GM12873 (cell line): ENCODE measurements around the gene CYP39A1.

Experiments used
- TF ChIP-seq, protein P1 (sequence below): IDR thresholded peaks from 2 replicates; pipeline ENCODE4 v1.5.1; 2012; ENCODE audit warnings: low read depth, mild to moderate bottlenecking, moderate library complexity, low read length, control low read depth; ENCODE audit not compliant: insufficient read depth; ENCODE audit errors: missing control alignments

CYP39A1 gene

DNA sequence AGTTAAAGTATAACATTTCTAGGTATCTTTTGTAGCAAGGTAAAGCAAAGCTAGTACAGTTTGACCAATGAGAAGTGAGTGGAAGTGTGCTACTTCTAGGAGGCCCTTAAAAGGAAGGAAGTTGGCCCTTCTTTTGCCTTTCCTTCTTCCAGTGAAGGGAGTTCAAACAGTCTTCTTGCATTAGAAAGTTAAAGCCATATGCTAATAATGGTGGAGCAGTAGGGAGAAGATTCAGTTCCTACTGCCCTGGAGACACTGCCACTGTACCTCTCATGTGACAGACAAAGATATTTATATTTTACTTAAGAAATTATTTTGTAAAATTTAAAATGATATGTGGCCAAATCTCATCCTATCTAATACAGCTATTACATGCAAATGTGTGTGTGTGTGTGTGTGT lies 135.4 kb downstream of the CYP39A1 start:
- TF ChIP-seq, protein P1, sequence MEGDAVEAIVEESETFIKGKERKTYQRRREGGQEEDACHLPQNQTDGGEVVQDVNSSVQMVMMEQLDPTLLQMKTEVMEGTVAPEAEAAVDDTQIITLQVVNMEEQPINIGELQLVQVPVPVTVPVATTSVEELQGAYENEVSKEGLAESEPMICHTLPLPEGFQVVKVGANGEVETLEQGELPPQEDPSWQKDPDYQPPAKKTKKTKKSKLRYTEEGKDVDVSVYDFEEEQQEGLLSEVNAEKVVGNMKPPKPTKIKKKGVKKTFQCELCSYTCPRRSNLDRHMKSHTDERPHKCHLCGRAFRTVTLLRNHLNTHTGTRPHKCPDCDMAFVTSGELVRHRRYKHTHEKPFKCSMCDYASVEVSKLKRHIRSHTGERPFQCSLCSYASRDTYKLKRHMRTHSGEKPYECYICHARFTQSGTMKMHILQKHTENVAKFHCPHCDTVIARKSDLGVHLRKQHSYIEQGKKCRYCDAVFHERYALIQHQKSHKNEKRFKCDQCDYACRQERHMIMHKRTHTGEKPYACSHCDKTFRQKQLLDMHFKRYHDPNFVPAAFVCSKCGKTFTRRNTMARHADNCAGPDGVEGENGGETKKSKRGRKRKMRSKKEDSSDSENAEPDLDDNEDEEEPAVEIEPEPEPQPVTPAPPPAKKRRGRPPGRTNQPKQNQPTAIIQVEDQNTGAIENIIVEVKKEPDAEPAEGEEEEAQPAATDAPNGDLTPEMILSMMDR, result no peak

DNA sequence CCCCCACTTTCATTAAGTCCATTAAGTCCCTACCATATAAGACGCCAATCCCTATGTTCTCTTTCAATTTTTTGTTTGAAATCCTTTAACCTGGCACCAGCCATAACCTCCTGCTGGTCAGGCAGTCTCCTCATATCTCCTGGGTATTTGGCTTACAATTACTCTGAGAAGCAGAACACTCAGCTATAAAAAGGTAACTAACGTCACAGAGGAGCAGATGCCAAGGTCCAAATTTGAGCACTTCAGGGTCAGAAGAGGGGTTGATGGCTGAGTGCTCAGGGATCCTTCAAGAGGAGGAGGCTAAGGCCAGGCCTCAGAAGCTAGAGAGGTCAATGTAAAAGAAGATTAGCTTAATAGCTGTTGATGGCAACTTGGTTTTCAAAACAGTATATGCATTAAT lies 139.1 kb downstream of the CYP39A1 start:
- TF ChIP-seq, protein P1, result no peak

DNA sequence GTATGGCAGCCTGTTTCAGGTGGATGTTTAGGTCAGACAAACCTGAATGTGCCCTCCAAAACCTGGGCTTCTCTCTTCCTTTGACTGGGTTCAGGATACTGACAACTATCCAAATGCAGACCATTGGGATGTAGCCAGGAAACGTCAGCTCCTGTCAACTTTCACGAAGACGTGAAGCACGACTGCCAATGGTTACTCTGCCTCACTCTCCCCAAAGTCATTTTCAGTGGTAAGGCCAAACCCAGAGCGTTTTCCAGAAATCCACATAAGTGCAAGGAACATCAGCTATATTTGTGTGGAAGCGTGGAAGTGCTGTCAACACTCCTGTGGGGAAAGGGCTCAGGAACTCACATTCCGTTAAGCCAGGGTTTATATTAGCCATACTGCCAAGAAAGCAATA lies 141.3 kb downstream of the CYP39A1 start:
- TF ChIP-seq, protein P1, result no peak

DNA sequence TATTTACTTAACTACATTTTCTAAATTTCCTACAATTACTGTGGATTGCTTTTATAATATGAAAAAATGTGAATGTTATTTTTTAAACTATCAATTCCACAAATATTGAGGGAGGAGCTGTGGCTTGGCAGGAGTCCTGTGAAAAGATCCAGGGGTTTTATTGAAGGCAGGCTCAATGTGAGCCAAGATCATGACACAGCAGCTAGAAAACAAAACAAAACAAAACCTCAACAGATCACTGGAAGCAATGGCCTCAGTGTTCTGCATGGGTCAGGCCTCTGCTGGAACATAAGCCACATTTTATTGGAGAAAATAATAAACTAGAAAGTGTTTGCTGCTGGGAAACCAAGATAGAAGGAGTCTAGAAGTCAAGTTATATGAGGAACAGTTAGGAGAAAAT lies 142.0 kb downstream of the CYP39A1 start:
- TF ChIP-seq, protein P1, result no peak

DNA sequence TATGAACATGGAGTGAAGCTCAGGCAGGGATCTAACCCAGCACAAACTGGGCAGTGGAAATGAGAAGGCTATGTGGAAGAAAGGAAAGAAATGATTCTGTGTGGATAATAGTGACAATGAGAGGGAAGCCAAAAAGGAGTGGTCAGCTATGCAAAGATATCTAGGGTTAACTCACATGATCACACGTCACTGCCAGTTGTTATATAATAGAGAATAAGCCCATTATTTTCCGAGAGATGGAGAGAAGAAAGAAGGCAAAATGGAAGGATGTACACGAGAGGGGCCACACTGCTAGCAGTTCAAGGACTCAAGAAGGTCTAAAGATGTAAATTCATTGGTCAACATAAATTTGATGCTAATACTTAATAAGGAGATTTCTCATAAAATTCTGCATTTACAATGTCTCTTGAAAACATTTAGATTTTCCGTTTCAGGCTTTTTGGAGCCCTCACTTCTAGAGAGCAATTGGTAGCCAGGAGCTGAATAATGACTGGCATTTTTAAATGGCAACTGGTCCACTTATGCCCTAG lies 142.6 kb downstream of the CYP39A1 start:
- TF ChIP-seq, protein P1, result no peak

DNA sequence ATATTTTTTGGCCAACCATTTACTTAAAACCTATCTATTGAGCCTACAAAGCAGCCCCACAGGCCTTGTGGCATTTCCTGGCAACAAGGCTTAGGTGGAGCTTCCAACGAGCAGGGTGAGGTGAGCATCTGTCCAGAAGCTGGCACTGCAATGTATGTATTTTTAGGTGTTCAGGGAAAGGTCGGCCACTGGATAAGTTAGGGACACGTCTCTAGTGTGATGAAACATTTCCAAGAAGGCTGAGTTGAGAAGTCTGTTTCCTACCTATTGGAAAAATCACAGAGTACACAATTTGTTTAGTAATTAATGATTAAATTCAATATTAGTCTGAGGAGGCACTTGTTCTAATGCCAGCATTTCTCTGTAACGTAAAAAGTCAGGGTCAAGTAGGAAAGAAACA lies 143.6 kb downstream of the CYP39A1 start:
- TF ChIP-seq, protein P1, result no peak

DNA sequence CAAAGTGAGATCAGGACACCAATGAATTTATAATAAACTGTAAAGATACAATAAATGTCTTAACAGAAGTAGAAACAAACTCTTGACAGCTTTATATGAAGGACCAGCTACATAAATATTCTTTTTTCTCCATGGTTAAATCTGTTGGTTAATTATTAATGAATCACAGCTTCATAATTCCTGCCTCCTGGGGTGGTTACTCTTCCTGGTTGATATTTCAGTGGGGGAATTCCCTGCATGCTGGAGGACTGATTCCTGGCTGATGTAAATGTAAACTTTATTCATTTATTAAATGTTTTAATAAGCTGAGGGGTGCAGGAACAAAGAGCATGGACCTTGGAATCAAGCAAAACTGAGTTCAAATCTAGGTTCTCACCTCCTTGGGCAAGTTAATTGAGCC lies 145.2 kb downstream of the CYP39A1 start:
- TF ChIP-seq, protein P1, result no peak
